Type B pancreatic cell (in vitro differentiated cells): ENCODE measurements around the gene IGF1R. TPM values are rescaled to one million over a fixed set of nuclear protein-coding genes. Genes with fewer than 3 reads are reported as not detected.

ENCODE experiments used
- DNase-seq: peaks from one replicate; pipeline ENCODE4 v3.0.0; 2021; ENCODE audit warnings: mixed read lengths; ENCODE audit not compliant: unreplicated experiment; ENCODE audit errors: extremely low spot score
- H3K27ac Mint-ChIP-seq: 2 replicates; pipeline ENCODE4 v1.8.0; 2021; ENCODE audit warnings: mild to moderate bottlenecking, mixed read lengths
- H3K27me3 Mint-ChIP-seq: 2 replicates; pipeline ENCODE4 v1.8.0; 2021; ENCODE audit warnings: mixed read lengths
- H3K36me3 Mint-ChIP-seq: 2 replicates; pipeline ENCODE4 v1.8.0; 2021; ENCODE audit warnings: mixed read lengths
- H3K4me1 Mint-ChIP-seq: one replicate; pipeline ENCODE4 v1.8.0; 2021; ENCODE audit warnings: mixed read lengths; ENCODE audit not compliant: unreplicated experiment
- H3K4me3 Mint-ChIP-seq: 2 replicates; pipeline ENCODE4 v1.8.0; 2021; ENCODE audit warnings: mild to moderate bottlenecking, mixed read lengths
- H3K9me3 Mint-ChIP-seq: 2 replicates; pipeline ENCODE4 v1.8.0; 2021; ENCODE audit warnings: mixed read lengths
- CTCF ChIP-seq: fragments of 200-600 bp; sonication (generic); conservative IDR thresholded peaks from 2 replicates; pipeline ENCODE4 v1.5.0; 2021; ENCODE audit warnings: antibody characterized with exemption, mild to moderate bottlenecking
- total RNA-seq: library from RNA; stranded (reverse); gene quantifications from 2 replicates; pipeline ENCODE4 v1.2.1, GENCODE V29; 2021; ENCODE audit warnings: low replicate concordance

IGF1R gene
- total RNA-seq, 1 donor from 2014 or later = 87.1 TPM

GRCh38 chr15:98844261-98844660 is 195.9 kb downstream of the IGF1R start:
- no peak for TF ChIP-seq CTCF

GRCh38 chr15:98845138-98845884 is 197.0 kb downstream of the IGF1R start:
- H3K4me3 Mint-ChIP-seq = no peak overlapping the region
- H3K36me3 Mint-ChIP-seq = no peaks in the 10 kb centered on the region
- no peak overlapping the region for H3K27ac Mint-ChIP-seq
- peaks cover 53% of the 10 kb centered on the region for H3K4me1 Mint-ChIP-seq
- no peaks in the 10 kb centered on the region for H3K27me3 Mint-ChIP-seq
- TF ChIP-seq CTCF = no peak
- DNase-seq = no peak
- H3K9me3 Mint-ChIP-seq = no peaks in the 10 kb centered on the region

More at GRCh38 chr15:98844261-98844660, 195.9 kb downstream of the IGF1R start:
- Mint-ChIP-seq H3K9me3 (no peaks in the 10 kb centered on the region), H3K4me1 (peaks cover 49% of the 10 kb centered on the region), H3K36me3 (no peaks in the 10 kb centered on the region), H3K27ac (no peak overlapping the region), H3K27me3 (no peaks in the 10 kb centered on the region), H3K4me3 (no peak overlapping the region)
- no peak for DNase-seq

GRCh38 chr15:98850961-98851572 is 202.7 kb downstream of the IGF1R start:
- TF ChIP-seq CTCF = peak; percentile 85
- Mint-ChIP-seq H3K4me3 (peak overlapping the region; percentile 92), H3K36me3 (no peaks in the 10 kb centered on the region), H3K4me1 (peaks cover 53% of the 10 kb centered on the region), H3K9me3 (no peaks in the 10 kb centered on the region), H3K27ac (peak overlapping the region; percentile 90), H3K27me3 (no peaks in the 10 kb centered on the region)
- peak; percentile 79 for DNase-seq

- Mint-ChIP-seq H3K27me3 (no peaks in the 10 kb centered on the region), H3K27ac (peak overlapping the region; percentile 90), H3K9me3 (no peaks in the 10 kb centered on the region), H3K4me1 (peaks cover 63% of the 10 kb centered on the region), H3K4me3 (peak overlapping the region; percentile 90), H3K36me3 (no peaks in the 10 kb centered on the region)
- peak; percentile 86 for DNase-seq
- TF ChIP-seq CTCF = peak; percentile 14
Observed at GRCh38 chr15:98853161-98853560, 204.8 kb downstream of the IGF1R start.

GRCh38 chr15:98853617-98854420 is 205.5 kb downstream of the IGF1R start:
- H3K4me1 Mint-ChIP-seq = peaks cover 70% of the 10 kb centered on the region
- no peaks in the 10 kb centered on the region for H3K9me3 Mint-ChIP-seq
- peak overlapping the region; percentile 90 for H3K27ac Mint-ChIP-seq
- TF ChIP-seq CTCF = peak; percentile 3
- no peaks in the 10 kb centered on the region for H3K27me3 Mint-ChIP-seq
- H3K36me3 Mint-ChIP-seq = no peaks in the 10 kb centered on the region
- peak overlapping the region; percentile 90 for H3K4me3 Mint-ChIP-seq
- no peak for DNase-seq
